HG02759 (cell line): Measurements from ENCODE around the gene PLVAP.

ENCODE experiments used
- ATAC-seq: cut with Tn5 transposase; IDR thresholded peaks from one replicate; pipeline ENCODE4 v1.9.1; 2021; ENCODE audit warnings: mild to moderate bottlenecking, moderate library complexity; ENCODE audit not compliant: unreplicated experiment

The PLVAP gene

DNA sequence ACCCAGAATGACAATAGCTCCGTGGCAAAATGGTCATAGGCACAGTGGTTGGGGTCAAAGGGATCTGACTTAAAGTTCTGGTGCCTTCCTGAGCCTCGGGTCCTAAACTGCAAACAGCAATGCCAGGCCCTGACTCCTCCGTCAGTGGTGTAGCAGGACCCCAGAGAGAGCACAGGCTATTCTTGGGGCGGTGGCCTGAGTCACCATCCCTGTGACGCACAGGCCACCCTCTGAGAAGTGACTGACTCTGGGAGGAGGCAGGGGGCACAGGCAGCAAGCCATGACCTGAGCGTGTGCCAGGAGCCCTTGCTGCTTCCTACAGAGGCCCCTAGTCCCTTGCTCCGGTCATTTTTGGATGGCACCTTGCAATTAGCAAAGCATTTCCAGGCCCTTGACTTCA lies 18.7 kb downstream of the PLVAP start:
- no peak for ATAC-seq

DNA sequence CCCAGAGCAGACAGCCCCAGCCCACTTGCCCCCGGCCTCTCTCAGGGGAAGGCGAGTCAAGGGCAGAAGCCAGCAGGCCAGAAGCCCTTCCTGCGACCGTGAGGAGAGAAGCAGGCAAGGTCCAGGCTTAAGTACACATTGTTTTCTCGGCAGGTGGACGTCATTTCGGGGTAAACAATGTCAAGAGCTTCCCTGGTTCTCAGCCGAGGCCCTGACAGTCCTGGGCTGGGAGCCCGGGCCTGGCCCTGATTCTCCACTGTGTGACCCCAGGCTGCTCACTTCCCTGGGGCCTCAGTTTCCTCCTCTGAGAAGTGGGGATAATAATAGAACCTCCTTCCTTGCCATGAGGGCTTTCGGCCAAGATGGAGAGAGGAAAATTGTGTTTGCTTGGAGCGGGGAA lies 19.4 kb downstream of the PLVAP start:
- no peak for ATAC-seq

DNA sequence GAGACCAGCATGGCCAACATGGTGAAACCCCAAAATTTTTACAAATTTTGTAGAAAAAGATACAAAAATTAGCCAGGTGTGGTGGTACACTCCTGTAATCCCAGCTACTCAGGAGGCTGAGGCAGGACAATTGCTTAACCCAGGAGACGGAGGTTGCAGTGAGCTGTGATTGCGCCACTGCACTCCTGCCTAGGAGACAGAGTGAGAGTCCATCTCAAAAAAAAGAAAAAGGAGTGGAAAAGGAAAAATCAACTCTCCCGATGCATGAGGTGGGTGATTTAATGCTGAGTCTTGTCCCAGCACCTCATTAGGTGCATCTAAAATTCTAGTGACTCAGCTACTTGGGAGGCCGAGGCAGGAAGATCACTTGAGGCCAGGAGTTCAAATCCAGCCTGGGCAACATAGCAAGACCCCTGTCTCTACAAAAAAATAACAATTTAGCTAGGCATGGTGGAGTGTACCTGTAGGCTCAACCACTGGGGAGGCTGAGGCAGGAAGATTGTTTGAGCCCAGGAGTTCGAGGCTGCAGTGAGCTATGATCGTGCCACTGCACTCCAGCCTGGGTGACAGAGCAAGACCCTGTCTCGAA lies 20.0 kb downstream of the PLVAP start:
- ATAC-seq: no peak

- ATAC-seq: no peak
Observed at GRCh38 chr19:17353386-17353785, 23.8 kb downstream of the PLVAP start.

DNA sequence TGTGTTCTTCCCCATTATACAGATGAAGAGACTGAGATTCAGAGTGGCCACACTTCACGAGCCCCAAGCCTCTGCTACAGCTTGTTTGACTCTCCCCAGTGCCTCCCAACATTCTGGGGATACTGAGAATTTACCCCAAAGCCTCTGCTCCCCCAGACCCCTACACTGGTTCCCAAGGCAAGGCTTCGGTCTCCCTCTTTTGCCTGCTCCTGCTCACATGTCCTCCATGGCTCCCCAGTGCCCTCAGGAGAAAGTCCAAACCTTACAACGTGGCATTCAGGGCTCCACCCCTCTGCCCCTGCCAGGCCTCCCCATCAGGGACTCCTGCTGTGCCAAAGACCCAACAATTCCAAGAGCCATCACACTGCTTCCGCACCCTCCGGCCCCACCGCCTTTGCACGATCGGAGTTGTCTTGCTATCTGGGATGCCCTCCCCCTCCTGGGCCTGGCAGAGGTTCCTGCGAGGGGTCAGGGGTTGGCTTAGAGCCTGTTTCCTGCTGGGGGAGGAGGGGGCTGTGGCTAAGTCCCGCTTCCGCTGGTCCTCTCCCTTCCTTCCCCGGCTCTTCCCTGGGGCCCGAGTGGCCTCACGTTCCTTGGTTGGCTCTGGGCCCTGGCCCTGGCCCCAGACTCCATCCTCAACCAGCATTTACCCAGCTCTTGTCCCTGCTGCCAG lies 24.4 kb downstream of the PLVAP start:
- ATAC-seq: no peak

DNA sequence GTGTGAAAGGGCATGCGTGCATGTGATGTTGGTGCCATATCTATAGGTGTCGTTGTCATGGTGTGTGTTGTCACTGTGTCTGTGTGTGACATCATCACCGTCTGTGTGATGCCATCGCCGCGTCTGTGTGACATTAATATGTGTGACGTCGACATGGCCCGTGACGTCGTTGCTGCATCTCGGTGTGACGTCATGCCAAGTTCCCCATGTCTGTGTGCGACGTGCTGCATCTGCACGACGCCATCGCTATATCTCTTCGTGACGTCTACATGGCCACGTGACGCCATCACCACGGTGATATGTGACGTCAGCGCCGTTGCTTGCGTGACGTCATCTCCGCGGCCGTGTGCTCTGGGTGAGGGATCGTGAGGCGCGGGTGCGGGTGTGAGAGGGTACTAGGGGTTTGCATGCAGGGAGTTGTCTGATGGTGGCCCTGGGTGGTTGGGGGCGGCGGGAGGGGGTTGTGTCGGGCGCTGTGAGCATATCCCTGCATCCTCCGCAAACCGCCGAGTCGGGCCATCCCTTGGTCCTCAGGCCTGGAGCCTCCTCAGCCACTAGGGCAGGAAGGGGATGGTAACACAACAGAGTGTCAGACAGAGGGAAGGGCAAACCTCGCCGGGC lies 25.2 kb downstream of the PLVAP start:
- no peak for ATAC-seq

DNA sequence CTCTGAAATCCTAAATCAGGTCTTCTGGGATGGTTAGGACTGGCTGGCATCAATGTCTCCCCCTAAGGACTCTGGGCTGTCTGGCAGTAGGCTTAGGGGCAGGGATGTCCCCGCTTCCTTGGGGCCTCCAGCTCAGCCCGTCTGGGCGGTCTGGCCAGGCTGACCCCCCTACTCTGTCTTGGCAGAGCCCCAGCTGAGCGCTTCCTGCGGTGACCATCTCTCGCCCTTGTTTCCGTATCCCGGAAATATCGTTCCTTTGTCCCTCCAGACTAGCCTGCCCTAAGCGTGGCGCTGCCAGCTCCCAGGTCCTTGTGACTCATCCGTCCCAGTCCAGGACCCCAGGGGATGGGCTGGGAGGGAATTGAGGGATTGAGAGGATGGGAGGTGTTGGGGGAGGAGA lies 28.4 kb downstream of the PLVAP start:
- no peak for ATAC-seq

GRCh38 chr19:17347877-17348276 lies 29.3 kb downstream of the PLVAP start:
- ATAC-seq: no peak

DNA sequence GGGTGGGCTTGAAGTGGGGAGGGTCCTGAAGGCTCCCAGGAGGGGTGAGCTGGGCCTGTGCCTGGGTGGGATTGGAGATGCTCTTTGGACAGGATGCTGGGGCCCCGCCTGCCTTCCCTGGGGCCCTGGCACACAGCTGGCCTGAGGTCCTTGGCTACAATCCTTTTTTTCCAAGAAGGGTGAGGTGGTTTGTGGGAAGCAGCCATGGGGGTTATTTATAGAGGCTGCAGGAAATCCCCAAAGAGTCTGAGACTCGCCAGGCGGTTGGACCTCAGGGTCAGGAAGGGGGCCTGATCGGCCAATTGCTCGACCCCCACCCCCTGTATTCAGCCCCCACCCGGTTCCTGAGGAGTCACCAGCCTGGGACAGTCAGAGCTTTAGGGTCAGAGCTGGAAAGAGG lies 29.8 kb downstream of the PLVAP start:
- no peak for ATAC-seq

GRCh38 chr19:17346109-17346671 lies 31.0 kb downstream of the PLVAP start:
- no peak for ATAC-seq

- no peak for ATAC-seq
Observed at GRCh38 chr19:17341845-17342244, 35.3 kb downstream of the PLVAP start.

DNA sequence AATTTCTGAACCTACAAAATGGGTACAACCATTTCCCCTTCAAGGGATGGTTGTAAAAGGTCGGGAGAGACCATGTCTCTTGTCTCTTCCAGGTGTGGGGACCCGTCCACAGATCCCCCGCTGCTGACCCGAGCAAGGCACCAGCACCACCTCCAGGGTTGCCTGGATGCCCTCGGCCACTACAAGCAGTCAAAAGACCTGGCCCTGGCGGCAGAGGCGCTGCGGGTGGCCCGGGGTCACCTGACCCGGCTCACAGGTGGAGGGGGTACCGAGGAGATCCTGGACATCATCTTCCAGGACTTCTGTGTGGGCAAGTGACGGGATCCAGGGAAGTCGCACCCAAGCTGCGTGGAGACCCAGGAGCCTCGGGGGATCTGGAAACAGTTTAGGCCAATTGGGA lies 35.8 kb downstream of the PLVAP start:
- no peak for ATAC-seq

GRCh38 chr19:17340871-17341357 lies 36.2 kb downstream of the PLVAP start:
- ATAC-seq: no peak

DNA sequence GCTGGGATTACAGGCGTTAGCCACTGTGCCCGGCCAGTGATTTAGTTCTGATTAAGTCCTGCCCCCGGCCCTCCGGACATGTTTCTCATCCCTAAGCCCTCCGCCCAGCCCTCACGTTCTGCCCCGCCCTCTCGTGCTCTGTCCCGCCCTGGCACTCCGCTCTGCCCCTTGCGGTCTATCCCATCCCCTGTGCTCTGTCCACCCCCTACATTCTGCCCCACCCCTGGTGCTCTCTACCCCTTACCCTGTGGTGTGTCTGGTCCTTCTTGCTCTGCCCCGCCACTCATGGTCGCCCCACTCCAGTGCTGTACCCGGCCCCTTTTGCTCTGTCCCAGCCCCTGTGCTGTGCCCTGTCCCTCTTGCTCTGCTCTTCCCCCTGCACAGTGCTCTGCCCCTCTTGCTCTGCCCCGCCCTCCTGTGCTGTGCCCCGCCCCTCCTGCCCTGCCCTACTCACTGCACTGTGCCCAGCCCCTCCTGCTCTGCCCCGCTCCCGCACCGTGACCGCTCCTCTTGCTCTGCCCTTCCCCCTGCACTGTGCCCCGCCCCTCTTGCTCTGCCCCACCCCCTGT lies 36.8 kb downstream of the PLVAP start:
- no peak for ATAC-seq

GRCh38 chr19:17339088-17339741 lies 37.9 kb downstream of the PLVAP start:
- no peak for ATAC-seq

DNA sequence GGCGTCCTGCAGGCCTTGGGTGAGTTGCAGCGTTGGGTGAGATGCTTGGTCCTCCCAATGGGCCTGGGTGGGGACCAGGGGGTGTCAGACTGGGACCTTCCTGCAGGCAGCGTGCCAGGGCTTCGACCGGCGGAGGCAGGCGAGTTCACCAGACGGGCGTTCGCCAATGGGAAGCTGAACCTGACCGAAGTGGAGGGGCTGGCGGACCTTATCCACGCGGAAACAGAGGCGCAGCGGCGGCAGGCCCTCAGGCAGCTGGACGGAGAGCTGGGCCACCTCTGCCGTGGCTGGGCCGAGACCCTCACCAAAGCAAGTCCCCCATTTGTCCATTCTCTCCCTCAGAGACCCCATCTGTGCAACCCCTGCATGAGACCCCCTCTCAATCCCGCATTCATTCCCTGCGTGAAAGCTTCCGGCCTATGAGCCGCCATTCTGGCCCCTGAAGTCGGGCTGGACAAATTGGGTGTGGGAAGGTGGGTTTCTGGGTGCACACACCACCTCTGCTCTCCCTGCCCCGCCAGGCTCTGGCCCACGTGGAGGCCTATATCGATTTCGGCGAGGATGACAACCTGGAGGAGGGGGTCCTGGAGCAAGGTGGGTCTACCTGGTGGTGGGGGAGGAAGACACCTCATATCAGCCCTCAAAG lies 38.6 kb downstream of the PLVAP start:
- ATAC-seq: no peak

GRCh38 chr19:17337675-17338432 lies 39.3 kb downstream of the PLVAP start:
- ATAC-seq: no peak

DNA sequence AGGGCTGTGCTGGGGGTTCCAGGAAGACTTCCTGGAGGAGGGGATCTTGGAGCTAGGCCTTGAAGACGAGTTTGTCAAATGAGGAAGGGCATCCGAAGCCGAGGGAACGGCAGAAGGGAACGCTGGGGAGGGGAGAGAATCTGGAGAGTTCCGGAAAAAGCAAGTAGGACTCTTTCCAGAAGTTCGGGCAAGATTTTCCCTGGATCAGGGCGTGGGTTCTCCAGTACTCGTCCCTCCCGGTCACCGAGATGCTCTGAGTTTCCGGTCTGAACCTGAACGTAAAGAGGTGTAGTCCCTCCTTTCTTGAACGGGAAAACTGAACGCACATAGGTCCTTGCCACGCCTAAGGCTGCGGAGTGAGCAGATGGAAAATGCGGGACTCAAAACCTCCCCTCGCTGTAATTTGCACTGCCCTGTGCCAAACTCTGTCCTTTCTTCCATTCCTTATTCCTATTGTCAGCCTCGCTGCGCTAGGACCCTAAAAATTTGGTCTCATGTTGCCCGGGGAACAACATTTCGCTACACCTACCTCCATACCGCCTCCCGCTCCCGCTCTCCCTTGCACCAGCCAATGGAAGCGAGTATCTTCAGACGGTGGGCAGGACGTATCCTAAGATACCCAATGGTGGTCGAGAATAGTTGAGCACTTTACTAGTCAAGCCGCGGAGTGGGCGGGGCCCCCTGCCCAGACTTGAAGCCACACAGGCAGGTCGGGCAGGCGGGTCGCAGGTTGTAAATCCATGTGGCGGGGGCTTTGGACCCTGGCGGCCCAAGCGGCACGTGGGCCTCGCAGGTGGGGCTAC lies 40.1 kb downstream of the PLVAP start, which contains the start of gene GTPBP3:
Gene GTPBP3 (plus strand): TSS at position 682 of the 803 bp plus-strand sequence. CDS start 59 bp downstream, at position 741.
- peak; percentile 74 for ATAC-seq

DNA sequence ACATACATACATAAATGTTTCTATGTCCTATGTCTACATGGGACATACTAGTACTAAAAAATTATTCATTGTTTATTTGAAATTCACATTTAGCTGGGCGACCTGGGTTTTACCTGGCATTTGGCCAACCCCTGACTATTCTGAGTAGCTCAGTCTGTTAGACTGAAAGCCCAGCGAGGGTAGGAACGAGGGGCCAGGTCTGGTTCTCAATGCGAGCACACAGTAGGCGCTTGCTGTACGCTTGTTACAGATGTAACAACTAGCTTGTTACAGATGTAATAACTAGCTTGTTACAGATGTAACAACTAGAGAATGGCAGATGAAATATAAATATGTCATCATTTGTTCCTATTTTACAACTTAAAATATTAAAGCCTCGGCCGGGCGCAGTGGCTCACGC lies 41.6 kb downstream of the PLVAP start:
- no peak for ATAC-seq
